Hindlimb muscle (tissue), 1 donor: ENCODE measurements around the gene INO80B. TPM values are rescaled to one million over a fixed set of nuclear protein-coding genes. Genes with fewer than 3 reads are reported as not detected.
"Not testable (repeated sequence)": the region's sequence is repeated elsewhere in the genome, so short reads cannot be mapped to it uniquely, and the experiment has no call there.

Experiments
- DNase-seq: peaks from one replicate; pipeline ENCODE4 v3.0.0-alpha.2; 2013
- polyA plus RNA-seq: library from polyadenylated mRNA; unstranded; fragments of 120-200 nt; gene quantifications from one replicate; pipeline ENCODE4 v1.2.1, GENCODE V29; 2013; ENCODE audit not compliant: insufficient read length

The INO80B gene
- polyA plus RNA-seq, 1 donor = 23.7 TPM

DNA sequence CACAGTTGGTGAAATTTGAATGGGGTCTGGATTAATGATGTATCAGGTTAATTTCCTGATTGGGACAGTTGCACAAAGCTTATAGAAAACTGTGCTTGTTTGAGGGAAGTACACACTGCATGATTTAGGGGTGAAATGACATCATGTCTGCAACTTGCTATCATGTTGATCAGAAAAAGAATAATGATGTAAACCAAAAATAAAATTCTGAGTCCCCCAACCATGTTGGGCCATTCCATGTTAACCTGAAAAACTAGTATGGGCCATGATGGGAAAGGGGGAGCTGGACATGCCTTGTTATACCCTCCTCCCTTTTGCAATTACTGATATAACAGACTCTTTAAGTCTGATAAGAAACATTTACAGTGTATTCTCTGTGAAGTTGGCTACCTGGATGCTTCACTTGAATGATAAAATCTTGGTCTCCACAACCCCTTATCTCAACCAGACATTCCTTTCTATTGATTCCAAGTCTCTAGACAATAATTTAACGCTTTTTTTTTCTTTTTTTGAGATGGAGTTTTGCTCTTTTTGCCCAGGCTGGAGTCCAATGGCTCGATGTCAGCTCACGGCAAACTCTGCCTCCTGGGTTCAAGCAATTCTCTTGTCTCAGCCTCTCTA, 4.2 kb upstream of the INO80B start:
- no peak for DNase-seq

DNA sequence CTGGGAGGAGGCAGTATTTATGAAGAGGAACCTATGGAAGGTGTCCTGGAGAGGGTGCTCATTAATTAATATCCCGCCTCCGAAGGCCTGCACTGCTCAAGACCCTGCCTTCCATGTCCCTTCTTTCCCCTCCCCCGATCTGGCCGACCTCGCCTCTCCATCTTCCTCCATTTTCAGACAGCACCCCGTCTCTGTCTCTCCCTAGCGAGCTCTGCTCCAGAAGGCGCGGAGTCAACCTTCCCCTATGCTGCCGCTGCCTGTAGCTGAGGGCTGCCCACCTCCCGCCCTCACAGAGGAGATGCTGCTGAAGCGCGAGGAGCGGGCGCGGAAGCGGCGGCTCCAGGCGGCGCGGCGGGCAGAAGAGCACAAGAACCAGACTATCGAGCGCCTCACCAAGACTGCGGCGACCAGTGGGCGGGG, 2.3 kb downstream of the INO80B start:
- no peak for DNase-seq

DNA sequence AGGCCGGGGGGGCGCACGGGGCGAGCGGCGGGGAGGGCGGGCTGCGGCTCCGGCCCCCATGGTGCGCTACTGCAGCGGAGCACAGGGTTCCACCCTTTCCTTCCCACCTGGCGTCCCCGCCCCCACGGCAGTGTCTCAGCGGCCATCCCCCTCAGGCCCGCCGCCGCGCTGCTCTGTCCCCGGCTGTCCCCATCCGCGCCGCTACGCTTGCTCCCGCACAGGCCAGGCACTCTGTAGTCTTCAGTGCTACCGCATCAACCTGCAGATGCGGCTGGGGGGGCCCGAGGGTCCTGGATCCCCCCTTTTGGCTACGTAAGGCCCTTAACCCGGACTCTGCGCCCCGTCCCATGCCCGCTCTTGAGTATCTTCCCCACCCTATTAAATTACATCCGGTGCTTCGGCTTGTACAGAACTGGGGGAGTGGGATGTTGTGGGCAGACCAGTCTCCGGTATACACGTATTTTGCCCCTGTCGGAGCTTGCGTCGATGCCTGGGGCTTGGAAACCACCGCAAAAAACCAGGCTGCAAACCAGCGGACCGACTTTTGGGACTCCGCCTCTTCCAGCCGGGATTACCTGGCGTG, 2.8 kb downstream of the INO80B start:
- peak; percentile 73 for DNase-seq

DNA sequence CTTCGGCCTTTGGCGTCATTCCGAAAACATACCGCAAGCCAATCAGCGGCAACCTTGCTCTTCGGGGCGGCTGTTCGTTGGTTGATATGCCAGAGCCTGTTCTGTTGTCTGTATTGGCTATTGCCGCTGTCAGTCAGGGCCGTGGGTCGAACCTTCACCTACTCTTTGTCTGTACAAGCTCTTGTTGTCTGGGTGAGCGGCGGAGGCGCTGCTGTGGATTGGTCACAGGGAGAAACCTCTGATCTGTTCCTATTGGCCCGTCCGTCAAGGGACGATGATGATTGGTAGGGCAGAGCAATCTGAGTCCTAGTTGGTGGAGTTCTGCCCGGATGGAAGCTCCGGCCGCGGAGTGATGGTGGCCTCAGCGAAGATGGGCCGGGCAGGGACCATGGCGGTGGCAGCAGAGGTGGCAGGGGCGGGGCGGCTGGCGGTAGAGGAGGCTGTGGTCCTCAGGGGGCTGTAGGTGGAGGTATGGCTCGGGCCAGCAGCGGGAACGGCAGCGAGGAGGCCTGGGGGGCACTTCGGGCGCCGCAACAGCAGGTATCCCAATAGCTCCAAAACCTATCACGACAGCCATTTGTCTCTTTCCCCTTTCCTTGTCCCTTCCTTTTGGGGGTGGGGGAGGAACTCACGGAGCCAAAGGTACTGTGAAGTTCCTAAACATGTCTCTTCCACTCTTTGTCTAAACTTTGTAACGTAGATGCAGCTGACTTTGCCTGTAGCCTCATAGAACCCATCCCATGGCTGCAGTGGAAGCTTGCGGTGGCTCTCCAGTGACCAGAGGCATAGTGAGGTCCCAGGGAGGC, 3.4 kb downstream of the INO80B start, which contains the start of gene WBP1:
WBP1 (plus strand) TSS at position 307 of the 806 bp plus-strand sequence; CDS start at position 472, 165 bp downstream.
- DNase-seq = peak; percentile 99

DNA sequence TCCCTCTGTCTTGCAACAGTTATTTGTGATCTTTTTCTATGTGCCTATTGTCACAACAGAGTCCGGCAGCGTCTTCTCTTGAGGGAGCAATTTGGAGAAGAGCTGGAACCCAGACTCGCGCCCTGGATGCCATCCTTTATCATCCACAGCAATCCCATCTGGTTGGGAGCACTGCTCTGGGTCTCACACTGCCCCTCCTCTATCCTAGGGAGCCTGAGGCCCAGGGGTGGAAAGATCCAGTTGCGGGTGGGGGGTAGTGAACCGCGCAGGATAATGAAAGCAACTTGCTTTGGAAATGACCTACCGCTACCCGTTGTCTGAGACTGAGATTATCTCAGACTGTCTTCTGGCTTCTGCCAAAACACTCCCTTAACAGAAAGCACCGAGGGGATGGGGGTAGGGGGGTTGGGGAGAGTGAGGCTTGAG, 4.1 kb downstream of the INO80B start:
- DNase-seq = no peak

DNA sequence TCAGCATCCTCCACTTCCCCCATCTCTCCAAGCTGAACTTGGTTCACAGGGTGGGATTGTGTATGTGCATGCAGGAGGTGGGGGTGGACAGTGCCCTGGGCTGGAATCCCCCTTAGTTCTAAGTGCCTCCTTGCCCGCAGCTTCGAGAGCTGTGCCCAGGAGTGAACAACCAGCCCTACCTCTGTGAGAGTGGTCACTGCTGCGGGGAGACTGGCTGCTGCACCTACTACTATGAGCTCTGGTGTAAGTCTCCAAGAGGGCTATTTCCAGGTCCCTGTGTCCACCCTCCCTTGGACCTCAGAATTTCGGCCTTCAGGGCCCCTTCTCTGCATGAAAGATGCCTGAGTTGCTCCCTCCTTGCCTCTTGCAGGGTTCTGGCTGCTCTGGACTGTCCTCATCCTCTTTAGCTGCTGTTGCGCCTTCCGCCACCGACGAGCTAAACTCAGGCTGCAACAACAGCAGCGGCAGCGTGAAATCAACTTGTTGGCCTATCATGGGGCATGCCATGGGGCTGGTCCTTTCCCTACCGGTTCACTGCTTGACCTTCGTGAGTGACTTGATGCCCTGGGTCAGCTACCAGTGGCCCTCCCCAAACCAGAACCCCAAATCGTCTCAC, 4.7 kb downstream of the INO80B start:
- DNase-seq = not testable (repeated sequence)

DNA sequence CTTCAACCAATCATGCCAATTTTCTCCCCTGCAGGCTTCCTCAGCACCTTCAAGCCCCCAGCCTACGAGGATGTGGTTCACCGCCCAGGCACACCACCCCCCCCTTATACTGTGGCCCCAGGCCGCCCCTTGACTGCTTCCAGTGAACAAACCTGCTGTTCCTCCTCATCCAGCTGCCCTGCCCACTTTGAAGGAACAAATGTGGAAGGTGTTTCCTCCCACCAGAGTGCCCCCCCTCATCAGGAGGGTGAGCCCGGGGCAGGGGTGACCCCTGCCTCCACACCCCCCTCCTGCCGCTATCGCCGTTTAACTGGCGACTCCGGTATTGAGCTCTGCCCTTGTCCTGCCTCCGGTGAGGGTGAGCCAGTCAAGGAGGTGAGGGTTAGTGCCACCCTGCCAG, 5.3 kb downstream of the INO80B start:
- DNase-seq = not testable (repeated sequence)

DNA sequence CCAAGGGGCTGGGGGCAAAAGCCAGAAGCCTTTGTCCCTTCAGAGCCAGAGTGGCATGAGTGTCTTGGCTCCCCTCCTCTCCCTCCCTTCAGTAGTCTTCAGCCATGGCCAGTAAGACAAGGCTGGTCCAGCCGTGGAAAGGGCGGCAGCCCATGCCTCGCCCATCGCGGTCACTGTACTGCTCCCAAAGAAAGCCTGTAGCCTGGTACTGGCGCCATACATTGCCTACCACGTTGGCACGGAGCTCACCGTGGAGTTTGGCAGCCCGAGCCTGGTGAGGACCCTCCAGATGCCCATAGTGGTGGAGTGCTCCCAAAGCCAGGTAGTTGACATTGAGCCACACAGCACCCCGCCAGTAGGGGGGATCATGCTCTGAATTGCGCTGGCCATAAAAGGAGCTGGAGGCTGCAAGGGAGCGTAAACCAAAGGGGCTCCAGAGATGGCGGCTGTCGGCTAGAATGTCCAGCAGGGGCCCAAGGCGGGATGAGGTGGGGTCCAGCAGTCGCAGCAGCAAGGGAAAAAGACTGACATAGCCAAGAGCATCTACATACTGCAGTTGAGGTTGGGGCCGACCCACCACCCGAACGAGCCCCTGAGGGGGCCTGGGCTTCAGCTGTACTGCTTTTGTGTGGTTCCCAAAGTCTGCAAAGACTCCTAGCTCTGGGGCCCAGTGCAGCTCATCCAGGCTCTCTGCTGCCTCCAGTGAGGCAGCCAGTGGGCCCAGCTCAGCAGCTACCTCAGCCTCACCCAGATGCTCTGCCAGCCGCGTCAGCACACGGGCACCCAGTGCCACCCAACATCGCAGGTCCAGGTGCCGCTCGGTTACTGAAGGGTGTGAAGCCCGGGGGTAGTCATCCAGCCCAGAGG, 6.5 kb downstream of the INO80B start:
- no peak for DNase-seq

DNA sequence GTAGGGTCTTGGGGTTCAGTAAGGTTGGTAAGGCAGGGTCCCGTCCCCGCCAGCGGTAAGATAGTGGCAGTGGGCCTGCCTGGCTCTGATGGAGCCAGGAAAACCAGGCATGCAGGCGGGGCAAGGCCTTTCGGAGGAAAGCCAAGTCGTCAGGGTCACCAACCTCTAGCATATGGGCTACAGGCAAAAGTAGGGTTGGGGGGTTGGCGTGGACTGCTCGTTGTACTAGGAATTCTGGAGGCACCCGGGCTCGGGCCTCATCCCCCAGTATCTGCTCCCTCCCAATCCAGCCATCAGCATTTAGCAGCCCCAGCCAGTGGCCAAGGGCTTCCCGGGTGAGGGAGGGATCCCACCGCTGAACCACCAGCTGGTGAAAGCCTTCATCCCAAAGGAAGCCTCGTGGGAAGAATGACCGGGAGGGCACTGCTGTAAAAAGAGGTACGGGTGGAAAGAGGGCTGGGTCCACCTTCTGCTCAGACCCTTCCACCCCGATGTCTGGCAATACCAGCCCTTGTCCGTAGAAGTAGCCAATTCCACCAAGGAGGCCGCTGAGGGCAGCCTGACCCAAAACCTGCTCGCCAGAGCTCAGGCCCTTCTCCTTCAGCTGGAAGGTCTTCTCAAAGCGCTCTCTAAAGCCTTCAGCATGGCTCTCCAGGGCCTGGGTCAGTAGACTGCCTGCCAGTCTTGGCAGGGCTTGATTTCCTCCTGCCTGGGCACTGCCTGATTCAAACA, 7.3 kb downstream of the INO80B start:
- DNase-seq = no peak

DNA sequence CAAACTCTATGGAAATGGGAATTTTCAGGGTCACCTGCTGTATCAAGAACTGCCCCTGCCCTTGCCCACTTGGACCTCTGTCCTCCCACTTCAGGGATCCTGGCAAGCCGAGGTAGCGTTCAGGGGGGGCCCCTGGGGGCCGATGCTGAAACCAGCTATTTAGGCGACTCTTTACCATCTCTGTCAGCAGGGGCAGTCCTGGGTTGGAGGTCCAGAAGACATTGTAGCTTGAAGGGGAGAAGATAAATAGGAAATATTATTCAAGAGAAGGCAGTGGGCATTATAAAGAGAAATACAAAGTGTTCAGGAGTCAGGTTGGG, 7.9 kb downstream of the INO80B start:
- no peak for DNase-seq

DNA sequence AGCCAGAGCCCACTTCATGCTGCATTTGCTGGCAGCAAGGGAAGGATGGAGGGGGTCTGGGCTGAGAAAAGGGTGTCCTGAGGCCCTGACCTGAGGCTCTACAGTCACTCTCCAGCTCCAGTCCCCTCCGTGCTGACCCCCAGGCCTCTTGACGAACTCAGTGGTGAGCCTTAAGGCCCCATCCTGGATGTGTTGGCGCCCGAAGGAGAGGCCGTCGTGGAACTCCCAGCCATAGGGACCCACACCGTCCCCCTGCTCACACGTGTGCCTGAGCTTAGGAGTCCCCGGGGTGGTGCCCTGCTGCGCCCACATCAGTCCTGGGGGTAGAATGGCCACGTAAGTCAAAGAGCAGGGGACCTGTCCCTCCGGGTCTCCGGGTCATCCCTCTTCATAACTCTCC, 9.5 kb downstream of the INO80B start:
- DNase-seq = no peak

DNA sequence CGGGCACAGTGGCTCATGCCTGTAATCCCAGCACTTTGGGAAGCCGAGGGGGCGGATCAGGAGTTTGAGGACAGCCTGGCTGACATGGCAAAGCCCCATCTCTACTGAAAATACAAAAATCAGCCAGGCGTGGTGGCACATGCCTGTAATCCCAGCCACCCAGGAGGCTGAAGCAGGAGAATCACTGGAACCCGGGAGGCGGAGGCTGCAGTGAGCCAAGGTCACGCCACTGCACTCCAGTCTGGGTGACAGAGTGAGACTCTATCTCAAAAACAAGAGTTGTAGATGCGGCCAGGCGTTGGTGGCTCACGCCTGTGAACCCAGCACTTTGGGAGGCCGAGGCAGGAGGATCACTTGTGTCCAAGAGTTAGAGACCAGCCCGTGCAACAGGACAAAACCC, 15.9 kb downstream of the INO80B start:
- DNase-seq = not testable (repeated sequence)

DNA sequence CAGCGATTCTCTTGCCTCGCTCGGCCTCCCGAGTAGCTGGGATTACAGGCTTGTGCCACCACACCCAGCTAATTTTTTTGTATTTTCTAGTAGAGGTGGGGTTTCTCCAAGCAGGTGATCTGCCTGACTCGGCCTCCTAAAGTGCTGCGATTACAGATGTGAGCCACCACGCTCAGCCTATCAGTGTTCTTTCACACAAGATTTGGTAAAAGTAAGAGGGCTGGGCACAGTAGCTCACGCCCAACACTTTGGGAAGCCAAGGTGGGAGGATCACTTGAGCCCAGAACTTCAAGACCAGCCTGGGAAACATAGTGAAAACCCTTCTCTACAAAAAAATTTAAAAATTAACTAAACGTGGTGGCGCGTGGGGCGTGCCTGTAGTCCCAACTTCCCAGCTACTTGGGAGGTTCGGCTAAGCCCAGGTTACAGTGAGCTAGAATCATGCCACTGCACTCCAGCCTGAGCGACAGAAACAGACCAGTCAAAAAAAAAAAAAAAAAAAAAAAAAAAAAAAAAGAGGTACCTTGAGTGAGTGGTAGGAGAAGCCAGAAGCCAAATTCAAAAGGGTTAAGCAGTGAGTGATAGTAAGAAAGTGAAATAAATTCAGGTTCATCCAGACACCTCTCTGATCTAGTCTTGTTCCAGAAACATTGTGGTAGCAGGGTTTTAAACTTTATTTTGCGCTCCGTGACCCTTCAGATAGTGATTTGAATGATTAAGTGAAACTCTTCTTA, 16.6 kb downstream of the INO80B start:
- DNase-seq = no peak

DNA sequence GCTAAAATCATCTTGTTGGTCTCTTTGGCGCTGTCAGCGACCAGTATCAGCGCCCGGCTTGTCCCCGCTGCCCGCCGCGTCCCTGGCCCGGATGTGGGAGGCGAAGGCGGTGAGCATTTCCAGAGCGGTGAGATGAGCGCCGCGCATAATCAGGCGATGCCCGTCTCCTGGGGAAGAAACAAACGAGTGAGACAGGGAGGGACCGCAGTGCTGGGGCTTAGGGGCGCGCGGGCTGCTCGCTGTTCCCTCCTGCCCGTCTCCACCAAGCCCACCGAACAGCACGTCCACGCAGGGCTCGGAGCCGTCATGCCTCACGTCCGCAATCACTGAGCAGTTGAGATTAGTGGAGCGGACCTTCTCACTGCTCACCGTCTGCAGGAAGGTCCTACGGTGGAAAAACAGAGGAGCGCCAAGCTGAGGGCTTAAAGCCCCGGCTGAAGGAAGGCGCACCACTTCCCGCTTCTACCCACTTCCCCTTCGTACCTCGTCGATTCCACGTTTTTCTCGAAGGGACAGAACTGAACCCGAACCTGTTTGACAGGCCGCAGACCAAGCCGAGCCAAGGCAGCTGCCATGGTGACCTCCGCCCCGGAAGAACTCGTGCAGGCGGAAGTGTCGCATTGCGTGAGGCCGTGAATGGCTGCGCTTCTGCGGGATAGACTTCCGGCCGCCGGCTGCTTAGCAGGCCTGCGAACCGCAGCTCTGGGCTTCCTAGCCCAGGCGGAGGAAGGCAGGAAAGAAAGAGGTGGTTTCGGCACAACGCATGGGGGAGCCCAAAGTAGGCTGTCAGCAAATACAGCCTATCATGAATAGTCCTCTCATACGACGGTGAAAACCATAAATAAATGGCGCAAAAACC, 17.4 kb downstream of the INO80B start, which contains the start of gene MRPL53:
MRPL53 (minus strand) TSS at position 595 of the 859 bp plus-strand sequence; CDS start at position 575, 20 bp downstream.
- DNase-seq = peak; percentile 97

DNA sequence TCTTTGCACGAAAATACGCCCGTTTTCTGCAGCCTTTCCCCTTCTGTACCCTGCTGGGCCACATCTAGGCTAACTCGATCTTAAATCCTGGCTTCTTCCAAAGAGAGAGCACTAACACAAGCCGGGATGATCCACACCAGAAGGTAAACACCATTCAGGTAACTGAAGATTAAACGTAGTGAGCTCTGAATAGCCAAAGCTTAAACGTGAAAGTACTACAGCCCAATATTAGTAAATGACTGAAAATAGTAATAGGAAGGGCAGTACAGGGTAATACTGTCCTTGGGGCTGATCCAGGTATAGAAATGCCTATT, 18.0 kb downstream of the INO80B start:
- DNase-seq = no peak

DNA sequence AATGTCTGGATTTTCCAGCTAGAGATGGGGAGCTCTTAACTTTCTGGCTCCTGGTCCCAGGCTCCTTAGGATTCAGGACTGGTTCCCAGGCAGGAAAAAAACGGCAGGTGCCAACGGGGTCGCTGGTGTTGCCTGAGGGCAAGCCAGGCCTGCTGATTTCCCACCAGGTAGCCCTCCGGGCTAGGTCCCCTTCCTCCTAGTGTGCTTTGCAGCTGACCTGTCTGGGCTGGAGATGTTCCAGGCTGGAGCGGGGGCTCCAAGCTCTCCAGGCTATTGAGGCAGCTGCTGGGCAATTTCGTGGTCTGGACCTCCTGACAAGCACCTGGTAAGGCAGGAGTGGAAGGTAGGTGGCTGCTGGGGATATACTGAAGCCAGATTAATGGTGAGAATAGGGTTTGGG, 19.6 kb downstream of the INO80B start:
- DNase-seq = no peak

DNA sequence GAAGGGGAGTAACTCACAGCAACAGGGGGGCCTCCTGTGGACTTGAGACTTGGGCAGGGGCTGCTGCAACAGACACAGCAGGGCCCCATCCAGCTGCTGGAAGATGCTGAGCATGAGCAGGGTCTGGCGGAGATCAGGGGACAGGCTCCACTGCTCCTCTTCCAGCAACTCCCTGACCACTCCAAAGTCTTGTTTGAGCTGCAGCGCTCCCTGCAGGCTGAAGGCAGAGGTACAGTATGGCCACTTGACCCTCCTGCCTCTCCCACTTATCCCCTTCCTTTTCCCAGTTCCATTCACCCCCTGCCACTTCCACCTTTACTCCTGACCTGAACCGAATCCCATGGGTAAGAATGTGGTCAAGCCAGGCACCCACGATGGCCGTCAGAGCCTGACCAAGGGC, 20.0 kb downstream of the INO80B start:
- no peak for DNase-seq

DNA sequence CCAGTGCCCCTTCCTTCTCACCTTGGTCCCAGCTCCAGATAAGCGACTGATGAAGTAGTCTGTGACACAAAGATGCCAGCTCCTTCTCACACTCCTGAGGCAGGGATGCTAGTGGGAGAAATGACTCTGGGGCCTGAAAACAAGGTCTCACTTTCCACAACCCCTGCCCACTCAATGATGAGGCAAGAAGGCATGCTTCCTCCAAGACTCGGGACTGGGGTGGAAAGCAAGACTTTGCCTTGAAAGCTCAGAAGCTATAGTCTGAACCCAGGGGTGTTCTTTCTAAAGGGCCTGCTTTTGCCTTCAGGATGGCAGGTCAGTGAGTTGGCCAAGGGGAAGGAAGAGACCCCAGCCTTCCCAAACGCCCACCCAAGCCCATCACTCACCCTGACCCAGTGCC, 26.5 kb downstream of the INO80B start:
- DNase-seq = no peak

DNA sequence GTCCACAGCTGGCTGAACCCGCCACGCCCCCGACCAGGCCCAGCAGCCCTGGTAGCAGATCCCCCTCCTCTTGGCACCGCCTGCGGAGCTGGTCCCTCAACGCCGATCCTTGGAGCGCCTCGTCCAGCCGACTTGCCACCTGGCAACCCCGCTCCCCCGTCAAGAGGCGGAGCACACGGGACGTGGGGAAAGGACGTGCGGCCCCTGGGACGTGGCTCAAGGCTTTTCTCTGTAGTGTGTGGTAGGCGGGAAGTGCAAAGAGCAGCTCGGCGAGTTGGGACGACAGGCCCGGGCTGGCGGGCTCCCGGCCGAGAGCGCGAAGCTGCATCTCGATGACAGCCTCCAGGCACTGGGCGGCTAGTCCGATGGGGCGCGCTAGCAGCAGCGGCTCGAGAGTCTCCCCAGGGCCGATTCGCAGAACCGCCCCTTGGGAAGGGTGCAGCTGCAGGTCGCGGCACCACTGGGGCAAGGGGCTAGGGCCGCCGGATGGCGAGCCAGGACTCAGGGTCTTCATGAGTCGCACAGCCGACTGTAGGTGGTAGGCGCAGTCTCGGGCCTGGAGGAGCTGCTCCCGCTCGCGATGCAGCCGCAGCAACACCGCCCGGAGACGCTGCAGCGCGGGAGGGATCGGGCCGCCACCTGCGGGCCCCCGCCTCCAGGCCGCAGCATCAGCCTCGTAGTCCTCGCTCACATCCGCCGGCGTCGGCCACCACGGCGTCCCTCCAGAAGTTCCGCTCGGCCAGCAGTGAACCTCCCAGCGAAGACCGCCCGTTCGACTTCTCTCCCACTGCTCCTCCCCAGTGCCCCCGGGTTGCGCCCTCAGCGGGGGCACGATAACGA, 27.3 kb downstream of the INO80B start:
- no peak for DNase-seq
